Astrocyte (in vitro differentiated cells and primary cell): ENCODE results near the gene PTPRZ1. TPM values are rescaled to one million over a fixed set of nuclear protein-coding genes. Genes with fewer than 3 reads are reported as not detected.

Source experiments
- DNase-seq: peaks from one replicate; pipeline ENCODE4 v3.0.0-alpha.2; 2010; ENCODE audit warnings: low read depth
- FAIRE-seq: peaks from 2 replicates; lab custom pipeline; 2011; peaks lifted over from hg19 to GRCh38; lab: Jason Lieb, UNC
- H2AFZ ChIP-seq: 2 replicates; pipeline ENCODE4 v1.6.0; 2012; ENCODE audit warnings: low read depth, low read length, inconsistent platforms
- H3K27ac ChIP-seq: 2 replicates; pipeline ENCODE4 v1.5.1; 2011; ENCODE audit warnings: low read depth, low read length, inconsistent platforms
- H3K27me3 ChIP-seq: 2 replicates; pipeline ENCODE4 v1.6.0; 2011; ENCODE audit warnings: low read length, inconsistent platforms; ENCODE audit not compliant: insufficient read depth
- H3K36me3 ChIP-seq: 2 replicates; pipeline ENCODE4 v1.5.1; 2011; ENCODE audit warnings: low read length, inconsistent platforms; ENCODE audit not compliant: insufficient read depth
- H3K4me1 ChIP-seq: 2 replicates; pipeline ENCODE4 v1.5.1; 2011; ENCODE audit warnings: low read length, inconsistent platforms; ENCODE audit not compliant: insufficient read depth
- H3K4me2 ChIP-seq: 2 replicates; pipeline ENCODE4 v1.6.0; 2012; ENCODE audit warnings: low read length, inconsistent platforms
- H3K4me3 ChIP-seq: 2 replicates; pipeline ENCODE4 v1.5.1; 2011; ENCODE audit warnings: low read depth, mild to moderate bottlenecking, low read length, inconsistent platforms; ENCODE audit not compliant: insufficient read depth
- H3K79me2 ChIP-seq: 2 replicates; pipeline ENCODE4 v1.6.0; 2012; ENCODE audit warnings: mild to moderate bottlenecking, low read length, inconsistent platforms; ENCODE audit not compliant: insufficient read depth
- H3K9ac ChIP-seq: 2 replicates; pipeline ENCODE4 v1.6.0; 2012; ENCODE audit warnings: mild to moderate bottlenecking, low read length, inconsistent platforms
- H3K9me3 ChIP-seq: 2 replicates; pipeline ENCODE4 v1.5.1; 2012; ENCODE audit warnings: low read depth, mild to moderate bottlenecking, low read length, inconsistent platforms; ENCODE audit not compliant: insufficient read depth
- H4K20me1 ChIP-seq: 2 replicates; pipeline ENCODE4 v1.6.0; 2012; ENCODE audit warnings: low read length, inconsistent platforms; ENCODE audit not compliant: insufficient read depth
- H3K27ac Mint-ChIP-seq: one replicate; pipeline ENCODE4 v1.8.0; 2021; ENCODE audit warnings: mild to moderate bottlenecking, mixed read lengths; ENCODE audit not compliant: unreplicated experiment
- H3K27me3 Mint-ChIP-seq: one replicate; pipeline ENCODE4 v1.8.0; 2021; ENCODE audit warnings: low read depth, mixed read lengths; ENCODE audit not compliant: unreplicated experiment
- H3K36me3 Mint-ChIP-seq: one replicate; pipeline ENCODE4 v1.8.0; 2021; ENCODE audit warnings: low read depth, mixed read lengths; ENCODE audit not compliant: unreplicated experiment
- H3K4me1 Mint-ChIP-seq: one replicate; pipeline ENCODE4 v1.8.0; 2021; ENCODE audit warnings: low read depth, mixed read lengths; ENCODE audit not compliant: unreplicated experiment
- H3K4me3 Mint-ChIP-seq: one replicate; pipeline ENCODE4 v1.8.0; 2021; ENCODE audit warnings: mild to moderate bottlenecking, moderate library complexity, mixed read lengths; ENCODE audit not compliant: unreplicated experiment
- H3K9me3 Mint-ChIP-seq: one replicate; pipeline ENCODE4 v1.8.0; 2021; ENCODE audit warnings: mild to moderate bottlenecking, mixed read lengths; ENCODE audit not compliant: unreplicated experiment
- EZH2 ChIP-seq: IDR thresholded peaks from 2 replicates; pipeline ENCODE4 v1.6.1; 2012; ENCODE audit warnings: mild to moderate bottlenecking, low read length, inconsistent platforms; ENCODE audit not compliant: insufficient read depth
- total RNA-seq: library from RNA; stranded (reverse); gene quantifications from 2 replicates; pipeline ENCODE4 v1.2.1, GENCODE V29; 2021
- TF ChIP-seq, protein P1 (sequence below): IDR thresholded peaks from 2 replicates; pipeline ENCODE4 v1.5.1; 2011; ENCODE audit warnings: low read depth, mild to moderate bottlenecking, inconsistent platforms, low read length, moderate library complexity; ENCODE audit not compliant: insufficient read depth

The PTPRZ1 gene
- total RNA-seq, 1 donor from 2014 or later = 1.6 TPM

DNA sequence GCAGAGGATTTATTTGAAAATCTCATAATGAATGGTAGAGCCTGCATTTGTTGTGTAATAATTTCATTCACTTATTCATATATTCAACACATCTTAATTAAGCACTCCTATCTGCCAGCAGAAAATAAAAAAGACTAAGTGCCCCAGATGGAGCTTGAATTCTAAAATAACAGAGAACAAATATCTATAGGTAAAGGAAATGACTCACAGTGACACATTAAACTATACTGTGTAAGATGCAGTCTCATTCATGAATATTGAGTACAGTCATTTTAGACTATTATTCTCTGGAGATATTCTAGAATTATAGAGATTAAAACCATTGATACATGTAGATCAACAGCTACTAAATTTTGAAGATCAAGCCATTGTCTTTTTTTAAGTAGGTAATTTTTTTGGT lies 72.1 kb downstream of the PTPRZ1 start:
- DNase-seq = no peak
- no peaks in the 10 kb centered on the region for H3K27me3 Mint-ChIP-seq
- Histone ChIP-seq H2AFZ (no peak overlapping the region), H3K27ac (no peak overlapping the region), H3K9me3 (no peaks in the 10 kb centered on the region), H3K4me3 (no peak overlapping the region), H3K79me2 (no peaks in the 10 kb centered on the region), H3K9ac (no peak overlapping the region), H3K4me1 (peaks cover 5% of the 10 kb centered on the region), H3K36me3 (no peaks in the 10 kb centered on the region), H4K20me1 (no peaks in the 10 kb centered on the region), H3K4me2 (peak overlapping the region; percentile 8), H3K27me3 (no peaks in the 10 kb centered on the region)
- no peak overlapping the region for H3K27ac Mint-ChIP-seq
- no peak overlapping the region for H3K4me3 Mint-ChIP-seq
- no peak for FAIRE-seq
- TF ChIP-seq, protein P1, sequence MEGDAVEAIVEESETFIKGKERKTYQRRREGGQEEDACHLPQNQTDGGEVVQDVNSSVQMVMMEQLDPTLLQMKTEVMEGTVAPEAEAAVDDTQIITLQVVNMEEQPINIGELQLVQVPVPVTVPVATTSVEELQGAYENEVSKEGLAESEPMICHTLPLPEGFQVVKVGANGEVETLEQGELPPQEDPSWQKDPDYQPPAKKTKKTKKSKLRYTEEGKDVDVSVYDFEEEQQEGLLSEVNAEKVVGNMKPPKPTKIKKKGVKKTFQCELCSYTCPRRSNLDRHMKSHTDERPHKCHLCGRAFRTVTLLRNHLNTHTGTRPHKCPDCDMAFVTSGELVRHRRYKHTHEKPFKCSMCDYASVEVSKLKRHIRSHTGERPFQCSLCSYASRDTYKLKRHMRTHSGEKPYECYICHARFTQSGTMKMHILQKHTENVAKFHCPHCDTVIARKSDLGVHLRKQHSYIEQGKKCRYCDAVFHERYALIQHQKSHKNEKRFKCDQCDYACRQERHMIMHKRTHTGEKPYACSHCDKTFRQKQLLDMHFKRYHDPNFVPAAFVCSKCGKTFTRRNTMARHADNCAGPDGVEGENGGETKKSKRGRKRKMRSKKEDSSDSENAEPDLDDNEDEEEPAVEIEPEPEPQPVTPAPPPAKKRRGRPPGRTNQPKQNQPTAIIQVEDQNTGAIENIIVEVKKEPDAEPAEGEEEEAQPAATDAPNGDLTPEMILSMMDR = no peak
- TF ChIP-seq EZH2 = no peak
- no peaks in the 10 kb centered on the region for H3K36me3 Mint-ChIP-seq
- no peaks in the 10 kb centered on the region for H3K9me3 Mint-ChIP-seq
- no peaks in the 10 kb centered on the region for H3K4me1 Mint-ChIP-seq

DNA sequence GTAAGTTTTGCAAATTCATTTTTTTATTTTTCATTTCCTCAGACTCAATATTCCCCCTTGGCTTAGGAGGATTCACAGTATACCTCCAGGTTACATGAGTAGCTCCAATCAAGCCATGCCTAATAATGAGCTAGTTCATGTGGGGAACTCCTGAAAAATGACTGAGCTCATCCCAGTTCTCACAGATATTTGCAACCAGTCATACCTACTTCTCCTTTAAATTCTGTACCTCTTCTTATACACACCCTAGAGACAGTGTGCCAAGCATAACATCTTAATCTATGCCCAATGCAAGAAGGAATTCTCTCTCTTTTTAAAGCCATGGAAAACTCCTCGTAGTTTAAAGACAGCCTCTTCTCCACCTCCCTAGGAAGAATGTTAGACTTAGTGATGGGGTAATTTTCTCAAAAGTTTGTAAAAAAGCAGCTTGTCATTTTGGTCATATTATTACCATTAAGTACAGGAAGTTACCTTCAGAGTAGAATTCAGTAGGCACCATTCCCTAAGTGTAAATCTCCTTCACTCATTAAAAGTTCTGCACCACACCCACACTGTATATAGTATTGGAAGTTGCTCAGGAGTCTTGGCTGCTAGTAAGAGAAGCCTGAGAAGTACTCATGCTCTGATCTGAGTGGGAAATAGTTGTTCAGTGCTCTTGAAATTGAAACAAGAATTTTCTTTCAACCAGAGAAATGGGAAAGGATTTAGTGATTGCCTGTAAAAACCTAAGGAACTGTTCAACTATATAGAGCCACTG lies 72.7 kb downstream of the PTPRZ1 start:
- FAIRE-seq = no peak
- H3K4me3 ChIP-seq = no peak overlapping the region
- peaks cover 5% of the 10 kb centered on the region for H3K4me1 ChIP-seq
- TF ChIP-seq, protein P1 = no peak
- TF ChIP-seq EZH2 = no peak
- no peaks in the 10 kb centered on the region for H3K36me3 ChIP-seq
- H3K9me3 ChIP-seq = no peaks in the 10 kb centered on the region
- H3K9ac ChIP-seq = no peak overlapping the region
- no peaks in the 10 kb centered on the region for H4K20me1 ChIP-seq
- H3K4me3 Mint-ChIP-seq = no peak overlapping the region
- DNase-seq = no peak
- H3K27ac ChIP-seq = no peak overlapping the region
- no peak overlapping the region for H3K27ac Mint-ChIP-seq
- peak overlapping the region; percentile 8 for H3K4me2 ChIP-seq
- no peaks in the 10 kb centered on the region for H3K79me2 ChIP-seq
- no peaks in the 10 kb centered on the region for H3K36me3 Mint-ChIP-seq
- H3K9me3 Mint-ChIP-seq = no peaks in the 10 kb centered on the region
- H2AFZ ChIP-seq = no peak overlapping the region
- H3K4me1 Mint-ChIP-seq = no peaks in the 10 kb centered on the region
- no peaks in the 10 kb centered on the region for H3K27me3 ChIP-seq
- no peaks in the 10 kb centered on the region for H3K27me3 Mint-ChIP-seq

DNA sequence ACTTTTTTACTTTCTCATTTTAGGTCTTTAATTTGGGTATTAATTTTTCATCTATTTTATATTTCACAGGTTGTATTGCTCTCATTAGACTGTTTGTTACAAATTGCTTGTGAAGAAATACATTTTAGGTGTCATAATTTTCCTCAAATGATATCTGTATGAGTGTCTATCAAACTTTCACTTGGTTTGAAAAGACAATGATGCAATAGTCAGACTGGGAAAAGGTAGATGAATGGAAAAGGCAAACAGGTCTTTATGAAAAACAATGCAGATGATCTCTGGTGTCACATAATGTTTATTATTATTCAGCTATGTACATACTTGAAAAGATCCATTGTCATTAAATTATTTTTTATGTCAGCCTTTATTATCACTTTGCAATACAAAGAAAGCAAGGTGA lies 80.2 kb downstream of the PTPRZ1 start:
- DNase-seq = no peak
- Histone ChIP-seq H3K4me3 (no peak overlapping the region), H3K4me1 (peaks cover 6% of the 10 kb centered on the region), H3K27me3 (no peaks in the 10 kb centered on the region), H3K79me2 (no peaks in the 10 kb centered on the region), H2AFZ (no peak overlapping the region), H3K27ac (no peak overlapping the region), H3K9ac (no peak overlapping the region), H3K9me3 (no peaks in the 10 kb centered on the region), H3K4me2 (no peak overlapping the region), H3K36me3 (no peaks in the 10 kb centered on the region), H4K20me1 (no peaks in the 10 kb centered on the region)
- H3K4me3 Mint-ChIP-seq = no peak overlapping the region
- H3K36me3 Mint-ChIP-seq = no peaks in the 10 kb centered on the region
- H3K27ac Mint-ChIP-seq = no peak overlapping the region
- no peaks in the 10 kb centered on the region for H3K9me3 Mint-ChIP-seq
- H3K4me1 Mint-ChIP-seq = no peaks in the 10 kb centered on the region
- H3K27me3 Mint-ChIP-seq = no peaks in the 10 kb centered on the region
- TF ChIP-seq, protein P1 = no peak
- TF ChIP-seq EZH2 = no peak
- FAIRE-seq = no peak
